GF-D8 (cell line): ENCODE results near the gene PCNA.
A peak's percentile ranks its signal among the peaks of the same experiment; 100 is the strongest.
"Not testable (repeated sequence)": the region's sequence is repeated elsewhere in the genome, so short reads cannot be mapped to it uniquely, and the experiment has no call there.

Experiments used
- DNase-seq: peaks from one replicate; lab custom pipeline; 2025; lab: John Stamatoyannopoulos, UW

PCNA gene

GRCh38 chr20:5096463-5096862 lies 23.3 kb downstream of the PCNA start:
- no peak for DNase-seq

- no peak for DNase-seq
Measured at GRCh38 chr20:5095931-5096330, 23.8 kb downstream of the PCNA start.

DNA sequence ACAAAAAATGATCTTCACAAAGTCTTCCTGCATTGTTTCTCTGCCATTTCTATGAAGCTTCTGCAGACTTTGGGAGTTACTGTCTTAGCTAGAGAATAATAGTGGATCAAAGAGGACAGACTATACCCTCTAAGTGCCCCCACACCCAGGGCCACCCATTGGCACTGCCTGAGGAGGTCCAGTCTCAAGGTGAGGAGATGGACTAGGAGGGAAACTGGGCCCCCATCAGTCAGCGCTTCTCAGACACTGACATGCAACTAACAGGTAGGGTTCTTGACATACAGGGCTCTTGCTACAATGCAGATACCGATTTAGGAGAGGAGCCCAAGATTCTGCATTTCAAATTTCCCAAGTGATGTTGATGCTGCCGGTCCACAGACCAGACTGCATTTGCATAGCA lies 24.3 kb downstream of the PCNA start:
- DNase-seq: no peak

- DNase-seq: no peak
Measured at GRCh38 chr20:5092765-5093339, 26.9 kb downstream of the PCNA start.

- no peak for DNase-seq
Measured at GRCh38 chr20:5091902-5092301, 27.9 kb downstream of the PCNA start.

DNA sequence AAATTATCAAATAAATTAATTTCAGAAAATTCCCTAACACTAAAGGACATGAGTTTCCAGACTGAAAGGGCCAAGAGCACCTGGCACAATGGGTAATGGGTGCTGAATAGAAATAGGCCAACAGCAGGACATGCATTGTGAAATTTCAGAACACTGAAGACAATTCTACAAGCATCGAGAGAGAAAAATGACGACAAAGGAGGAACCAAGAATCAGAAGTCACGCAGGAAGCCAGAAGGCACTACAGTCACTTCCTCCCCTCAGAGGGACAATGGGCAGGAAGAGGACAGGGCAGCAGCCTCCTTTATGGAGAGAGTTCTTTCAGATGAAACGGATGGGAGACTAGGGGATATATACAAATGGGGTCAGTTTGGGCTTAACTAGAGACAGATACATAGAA lies 29.6 kb downstream of the PCNA start:
- DNase-seq: peak; percentile 83

- no peak for DNase-seq
Measured at GRCh38 chr20:5088688-5089087, 31.1 kb downstream of the PCNA start.

- DNase-seq: peak; percentile 50
Measured at GRCh38 chr20:5085380-5085779, 34.4 kb downstream of the PCNA start.

- peak; percentile 96 for DNase-seq
Measured at GRCh38 chr20:5080384-5080877, 39.3 kb downstream of the PCNA start.

GRCh38 chr20:5078399-5078958 lies 41.3 kb downstream of the PCNA start:
- DNase-seq: peak; percentile 84

- no peak for DNase-seq
Measured at GRCh38 chr20:5077761-5078387, 41.9 kb downstream of the PCNA start.

GRCh38 chr20:5076913-5077312 lies 42.8 kb downstream of the PCNA start:
- not testable (repeated sequence) for DNase-seq

DNA sequence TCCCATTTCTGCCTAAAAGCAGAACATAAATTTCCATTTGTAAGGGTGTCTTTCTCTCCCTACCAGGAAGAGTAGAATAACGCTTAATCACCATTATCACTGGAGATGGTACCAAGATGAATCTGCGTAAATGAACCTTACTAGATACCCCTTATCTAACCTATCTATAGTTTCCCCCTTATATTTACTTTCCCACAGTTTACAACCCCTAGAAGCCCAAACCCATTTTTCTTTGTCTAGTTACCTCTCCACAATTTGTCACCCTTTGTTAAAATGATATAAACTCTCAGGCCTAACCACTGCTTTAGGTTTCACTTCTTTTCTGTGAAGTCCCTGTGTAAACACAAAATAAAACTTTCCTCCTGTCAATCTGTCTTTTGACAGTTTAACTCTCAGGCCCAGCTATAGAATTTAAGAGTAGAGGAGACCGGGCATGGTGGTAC lies 45.5 kb downstream of the PCNA start:
- DNase-seq: no peak

DNA sequence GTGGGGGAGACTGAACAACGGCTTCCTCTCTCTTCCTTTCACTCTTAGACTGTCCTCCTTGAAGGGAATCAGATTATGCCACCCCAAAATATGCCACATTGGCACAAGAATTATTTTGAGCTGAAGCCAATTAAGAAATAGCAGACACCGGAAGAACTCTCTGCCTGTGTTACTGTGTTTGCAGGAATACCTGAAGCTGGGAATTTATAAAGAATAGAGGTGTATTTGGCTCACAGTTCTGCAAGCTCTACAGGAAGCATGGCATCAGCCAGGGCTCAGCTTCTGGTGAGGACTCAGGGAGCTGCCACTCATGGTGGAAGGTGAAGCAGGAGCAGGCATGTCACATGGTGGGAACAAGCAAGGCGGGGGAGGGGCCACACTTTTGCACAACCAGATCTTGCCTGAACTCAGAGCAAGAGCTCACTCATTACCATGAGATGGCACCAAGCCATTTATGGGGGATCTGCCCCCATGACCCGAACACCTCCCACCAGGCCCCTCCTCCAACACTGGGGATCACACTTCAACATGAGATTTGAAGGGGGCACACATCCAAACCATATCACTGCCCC lies 46.0 kb downstream of the PCNA start:
- DNase-seq: peak; percentile 83

DNA sequence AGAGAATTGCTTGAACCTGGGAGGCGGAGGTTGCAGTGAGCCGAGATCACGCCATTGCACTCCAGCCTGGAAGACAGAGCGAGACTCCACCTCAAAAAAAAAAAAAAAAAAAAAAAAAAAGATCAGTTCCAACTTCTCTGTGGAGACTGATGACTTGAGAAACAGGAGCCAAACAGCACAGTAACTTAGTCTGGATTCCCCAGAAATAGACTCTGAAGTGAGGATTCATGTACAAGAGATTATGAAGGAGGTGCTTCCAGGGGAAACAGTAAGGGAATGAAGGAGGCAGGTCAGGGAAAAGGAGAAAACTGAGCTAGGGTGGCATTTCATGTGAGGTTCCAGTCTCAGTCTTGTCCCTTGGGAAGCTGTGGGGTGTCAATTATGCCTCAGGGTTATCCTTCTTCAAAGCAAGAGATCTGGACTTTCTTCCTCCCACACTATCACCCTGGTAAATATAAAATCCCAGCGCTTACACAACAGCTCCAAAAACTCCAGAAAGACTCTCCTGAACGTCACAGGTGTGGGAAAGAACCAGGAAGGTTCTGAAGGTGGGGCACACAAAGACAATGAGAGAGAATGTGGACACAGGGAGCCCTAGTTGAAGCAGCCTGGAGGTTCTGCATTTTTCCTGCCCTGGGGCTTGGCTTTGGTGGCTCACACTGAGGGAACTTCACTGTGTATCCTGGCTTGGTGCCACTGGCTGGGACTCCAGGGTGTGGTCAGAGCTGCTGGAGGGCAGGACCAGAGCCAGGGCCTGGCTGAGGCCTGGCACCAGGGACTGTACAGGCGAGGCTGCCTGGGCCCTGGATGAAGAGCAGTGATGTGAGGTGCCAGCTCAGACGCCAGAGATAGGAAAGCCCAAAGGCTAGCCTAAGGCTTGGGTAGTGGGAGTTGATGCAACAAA lies 46.8 kb downstream of the PCNA start:
- DNase-seq: peak; percentile 43

DNA sequence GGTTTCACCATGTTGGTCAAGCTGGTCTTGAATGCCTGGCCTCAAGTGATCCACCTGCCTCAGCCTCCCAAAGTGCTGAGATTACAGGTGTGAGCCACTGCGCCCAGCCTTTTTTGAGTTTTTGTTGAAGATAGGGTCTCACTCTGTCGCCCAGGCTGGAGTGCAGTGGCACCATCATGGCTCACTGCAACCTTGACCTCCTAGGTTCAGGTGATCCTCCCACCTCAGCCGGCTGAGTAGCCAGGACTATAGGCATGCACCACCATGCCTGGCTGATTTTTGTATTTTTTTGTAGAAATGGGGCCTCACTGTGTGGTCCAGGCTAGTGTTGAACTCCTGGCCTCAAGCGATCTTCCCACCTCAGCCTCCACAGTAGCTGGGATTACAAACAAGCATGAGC lies 47.8 kb downstream of the PCNA start:
- DNase-seq: not testable (repeated sequence)

GRCh38 chr20:5070570-5070969 lies 49.2 kb downstream of the PCNA start:
- no peak for DNase-seq

DNA sequence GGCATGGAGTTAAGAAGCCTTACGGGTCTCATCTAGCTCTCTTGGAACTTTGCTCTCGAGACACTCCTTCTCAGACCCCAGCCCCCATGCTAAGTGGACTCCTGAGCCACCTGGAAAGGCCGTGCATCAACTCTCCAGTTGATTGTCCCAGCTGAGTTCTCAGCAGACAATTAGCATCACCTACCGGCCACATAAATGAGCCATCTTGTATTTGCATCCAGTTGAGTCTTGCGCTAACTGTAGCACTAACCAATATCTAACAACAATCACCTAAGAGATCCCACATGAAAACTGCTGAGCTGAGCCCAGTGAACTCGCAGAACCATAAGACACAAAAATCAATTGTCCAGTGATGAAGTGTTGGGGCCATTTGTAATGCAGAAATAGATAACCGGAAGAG lies 49.7 kb downstream of the PCNA start:
- DNase-seq: no peak

- no peak for DNase-seq
Measured at GRCh38 chr20:5069141-5069806, 50.5 kb downstream of the PCNA start.

- no peak for DNase-seq
Measured at GRCh38 chr20:5067877-5068645, 51.7 kb downstream of the PCNA start.

DNA sequence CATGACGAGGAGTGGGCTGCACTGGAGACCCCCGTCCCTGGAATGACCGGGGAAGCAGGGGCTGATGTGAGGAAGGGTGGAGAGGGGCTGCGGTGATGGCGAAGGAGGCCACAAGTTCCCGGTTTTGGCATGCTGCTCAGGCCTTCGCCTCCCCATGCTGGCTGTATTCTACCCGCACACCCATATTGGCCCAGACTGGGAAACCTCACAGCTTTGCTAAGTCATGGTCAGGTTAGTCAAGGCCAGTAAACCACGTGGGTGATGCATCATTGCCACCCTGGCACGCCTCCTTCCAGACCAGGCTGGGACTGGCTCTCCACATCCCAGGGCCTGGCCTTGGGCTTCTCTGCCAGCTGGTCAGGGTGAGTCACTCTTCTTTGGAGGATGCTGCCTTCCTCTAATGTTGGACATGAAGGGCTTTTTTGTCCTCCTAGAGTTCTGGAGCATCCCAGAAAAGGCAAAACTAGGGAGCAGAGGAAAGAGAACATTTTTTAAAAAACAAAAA lies 53.8 kb downstream of the PCNA start:
- DNase-seq: no peak
